Measurements from ENCODE around the gene TTN.
A peak's percentile ranks its signal among the peaks of the same experiment; 100 is the strongest.

TTN gene

GRCh38 chr2:178589335-178589734, 217.9 kb downstream of the TTN start:
- H3K4me1 ChIP-seq (ENCODE audit: control insufficient read depth, low read depth, low read length) = no peaks in the 10 kb centered on the region
- no peaks in the 10 kb centered on the region for H3K27me3 ChIP-seq (ENCODE audit: insufficient read depth, low read length, poor library complexity)
- H3K36me3 ChIP-seq (ENCODE audit: control insufficient read depth, insufficient read depth, low read length) = no peaks in the 10 kb centered on the region
- H3K23ac ChIP-seq (ENCODE audit: low read length) = no peak overlapping the region
- H4K5ac ChIP-seq (ENCODE audit: low read length) = no peak overlapping the region
- no peaks in the 10 kb centered on the region for H3K79me2 ChIP-seq (ENCODE audit: control insufficient read depth, insufficient read depth, low read length)
- no peak overlapping the region for H4K8ac ChIP-seq (ENCODE audit: low read depth, low read length)
- no peaks in the 10 kb centered on the region for H3K79me1 ChIP-seq (ENCODE audit: low read length)
- no peak overlapping the region for H3K18ac ChIP-seq (ENCODE audit: low read length)
- H3K4ac ChIP-seq (ENCODE audit: low read depth, low read length) = no peak overlapping the region
- WGBS (ENCODE audit: extremely low coverage, insufficient coverage, low lambda C conversion rate) = no CpG with 5 or more reads among the region's 2 CpGs
- no peak overlapping the region for H3K4me3 ChIP-seq (ENCODE audit: low read length)
- no peak overlapping the region for H2BK120ac ChIP-seq (ENCODE audit: low read depth, low read length)
- H2BK15ac ChIP-seq (replicated peaks; ENCODE audit: low read depth) = no peak overlapping the region
- DNase-seq = no peak
- no peak overlapping the region for H3K9ac ChIP-seq (ENCODE audit: low read length)
- H3K27ac ChIP-seq (ENCODE audit: low read depth, low read length) = no peak overlapping the region
- no peak overlapping the region for H2AK5ac ChIP-seq (ENCODE audit: low read length)
- H3K4me2 ChIP-seq (ENCODE audit: low read length) = no peak overlapping the region
- no peak overlapping the region for H2BK5ac ChIP-seq (ENCODE audit: low read length)
- H3K56ac ChIP-seq (ENCODE audit: low read length) = no peak overlapping the region

DNA sequence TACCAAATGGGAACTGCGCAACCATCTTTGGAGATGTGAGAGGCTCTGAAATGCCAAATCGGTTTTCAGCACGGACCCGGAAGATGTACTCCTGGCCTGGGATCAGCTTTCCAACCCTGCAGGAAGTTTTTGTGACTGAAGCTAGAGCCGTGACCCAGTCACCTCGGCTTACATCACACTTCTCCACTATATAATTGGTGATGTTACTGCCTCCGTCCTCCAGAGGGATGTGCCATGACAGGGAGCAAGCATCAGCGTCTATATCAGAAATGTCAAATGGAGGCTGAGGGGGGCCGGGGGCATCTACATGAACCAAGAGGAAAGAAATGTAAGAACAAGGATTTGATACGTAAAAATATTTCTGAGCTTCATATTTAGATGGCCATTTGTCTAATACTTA, 222.6 kb downstream of the TTN start:
- no peak overlapping the region for H3K27ac ChIP-seq (ENCODE audit: low read depth, low read length)
- H3K79me2 ChIP-seq (ENCODE audit: control insufficient read depth, insufficient read depth, low read length) = no peaks in the 10 kb centered on the region
- no peak overlapping the region for H3K18ac ChIP-seq (ENCODE audit: low read length)
- no peak overlapping the region for H3K9ac ChIP-seq (ENCODE audit: low read length)
- no peak overlapping the region for H3K4me3 ChIP-seq (ENCODE audit: low read length)
- no peak overlapping the region for H4K5ac ChIP-seq (ENCODE audit: low read length)
- no peaks in the 10 kb centered on the region for H3K4me1 ChIP-seq (ENCODE audit: control insufficient read depth, low read depth, low read length)
- peak; percentile 3 for DNase-seq
- WGBS (ENCODE audit: extremely low coverage, insufficient coverage, low lambda C conversion rate) = no CpG with 5 or more reads among the region's 10 CpGs
- H3K4me2 ChIP-seq (ENCODE audit: low read length) = no peak overlapping the region
- no peaks in the 10 kb centered on the region for H3K36me3 ChIP-seq (ENCODE audit: control insufficient read depth, insufficient read depth, low read length)
- no peaks in the 10 kb centered on the region for H3K27me3 ChIP-seq (ENCODE audit: insufficient read depth, low read length, poor library complexity)
- no peak overlapping the region for H3K56ac ChIP-seq (ENCODE audit: low read length)
- H3K4ac ChIP-seq (ENCODE audit: low read depth, low read length) = no peak overlapping the region
- H4K8ac ChIP-seq (ENCODE audit: low read depth, low read length) = no peak overlapping the region
- H3K79me1 ChIP-seq (ENCODE audit: low read length) = no peaks in the 10 kb centered on the region
- H2BK15ac ChIP-seq (replicated peaks; ENCODE audit: low read depth) = no peak overlapping the region
- H2AK5ac ChIP-seq (ENCODE audit: low read length) = no peak overlapping the region
- H3K23ac ChIP-seq (ENCODE audit: low read length) = no peak overlapping the region
- H2BK5ac ChIP-seq (ENCODE audit: low read length) = no peak overlapping the region
- no peak overlapping the region for H2BK120ac ChIP-seq (ENCODE audit: low read depth, low read length)

DNA sequence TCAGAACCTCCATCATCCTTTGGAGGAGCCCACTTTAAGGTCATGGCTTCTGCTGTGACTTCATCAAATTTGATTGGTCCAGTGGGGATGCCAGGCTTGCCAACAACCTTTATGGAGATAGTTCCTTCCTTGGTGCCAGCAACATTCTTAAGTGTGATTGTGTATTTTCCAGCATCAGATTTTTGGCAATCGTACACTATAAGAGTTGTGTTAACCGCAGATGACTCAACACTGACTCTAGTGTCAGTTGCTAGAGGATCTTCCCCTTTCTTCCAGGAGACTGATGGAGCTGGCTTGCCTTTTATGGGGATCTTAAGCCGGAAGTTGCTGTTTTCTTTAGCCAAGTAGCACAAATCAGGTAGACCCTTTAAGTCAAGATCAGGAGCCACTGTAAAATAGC, 228.2 kb downstream of the TTN start:
- Histone ChIP-seq H4K8ac (ENCODE audit: low read depth, low read length) (no peak overlapping the region), H3K4me3 (ENCODE audit: low read length) (no peak overlapping the region), H3K79me1 (ENCODE audit: low read length) (no peaks in the 10 kb centered on the region), H3K56ac (ENCODE audit: low read length) (no peak overlapping the region), H3K79me2 (ENCODE audit: control insufficient read depth, insufficient read depth, low read length) (no peaks in the 10 kb centered on the region), H3K36me3 (ENCODE audit: control insufficient read depth, insufficient read depth, low read length) (no peaks in the 10 kb centered on the region), H3K4me2 (ENCODE audit: low read length) (no peak overlapping the region), H2BK15ac (replicated peaks; ENCODE audit: low read depth) (no peak overlapping the region), H3K27ac (ENCODE audit: low read depth, low read length) (no peak overlapping the region), H4K5ac (ENCODE audit: low read length) (no peak overlapping the region), H3K9ac (ENCODE audit: low read length) (no peak overlapping the region), H2AK5ac (ENCODE audit: low read length) (no peak overlapping the region), H2BK5ac (ENCODE audit: low read length) (no peak overlapping the region), H3K4me1 (ENCODE audit: control insufficient read depth, low read depth, low read length) (no peaks in the 10 kb centered on the region), H3K18ac (ENCODE audit: low read length) (no peak overlapping the region), H2BK120ac (ENCODE audit: low read depth, low read length) (no peak overlapping the region), H3K27me3 (ENCODE audit: insufficient read depth, low read length, poor library complexity) (no peaks in the 10 kb centered on the region), H3K23ac (ENCODE audit: low read length) (no peak overlapping the region), H3K4ac (ENCODE audit: low read depth, low read length) (no peak overlapping the region)
- WGBS (ENCODE audit: extremely low coverage, insufficient coverage, low lambda C conversion rate) = no CpG with 5 or more reads among the region's 3 CpGs
- DNase-seq = no peak

DNA sequence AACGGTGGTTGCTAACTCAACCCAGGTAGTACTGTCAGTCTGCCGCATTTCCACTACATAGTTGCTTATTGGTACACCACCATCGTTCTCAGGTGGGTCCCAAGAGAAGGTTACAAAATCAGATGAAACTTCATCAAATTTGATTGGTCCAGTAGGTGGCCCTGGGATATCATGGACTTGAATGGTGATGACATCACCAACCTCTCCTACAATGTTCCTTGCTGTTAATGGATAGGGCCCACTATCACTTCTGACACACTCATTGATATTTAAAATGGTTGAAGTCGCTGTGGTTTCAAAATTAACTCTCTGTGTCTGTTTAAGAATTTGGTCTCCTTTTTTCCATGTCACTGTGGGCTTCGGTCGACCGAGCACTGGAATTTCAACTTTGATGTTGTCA, 232.4 kb downstream of the TTN start:
- Histone ChIP-seq H3K27ac (ENCODE audit: low read depth, low read length) (no peak overlapping the region), H2BK120ac (ENCODE audit: low read depth, low read length) (no peak overlapping the region), H3K9ac (ENCODE audit: low read length) (no peak overlapping the region), H3K4me3 (ENCODE audit: low read length) (no peak overlapping the region), H3K79me2 (ENCODE audit: control insufficient read depth, insufficient read depth, low read length) (no peaks in the 10 kb centered on the region), H2BK5ac (ENCODE audit: low read length) (no peak overlapping the region), H3K4ac (ENCODE audit: low read depth, low read length) (no peak overlapping the region), H3K4me1 (ENCODE audit: control insufficient read depth, low read depth, low read length) (no peaks in the 10 kb centered on the region), H3K23ac (ENCODE audit: low read length) (no peak overlapping the region), H3K36me3 (ENCODE audit: control insufficient read depth, insufficient read depth, low read length) (no peaks in the 10 kb centered on the region), H3K56ac (ENCODE audit: low read length) (no peak overlapping the region), H4K8ac (ENCODE audit: low read depth, low read length) (no peak overlapping the region), H3K27me3 (ENCODE audit: insufficient read depth, low read length, poor library complexity) (no peaks in the 10 kb centered on the region), H4K5ac (ENCODE audit: low read length) (no peak overlapping the region), H2BK15ac (replicated peaks; ENCODE audit: low read depth) (no peak overlapping the region), H3K79me1 (ENCODE audit: low read length) (no peaks in the 10 kb centered on the region), H3K18ac (ENCODE audit: low read length) (no peak overlapping the region), H3K4me2 (ENCODE audit: low read length) (no peak overlapping the region), H2AK5ac (ENCODE audit: low read length) (no peak overlapping the region)
- no CpG with 5 or more reads among the region's 7 CpGs for WGBS (ENCODE audit: extremely low coverage, insufficient coverage, low lambda C conversion rate)
- DNase-seq = no peak

DNA sequence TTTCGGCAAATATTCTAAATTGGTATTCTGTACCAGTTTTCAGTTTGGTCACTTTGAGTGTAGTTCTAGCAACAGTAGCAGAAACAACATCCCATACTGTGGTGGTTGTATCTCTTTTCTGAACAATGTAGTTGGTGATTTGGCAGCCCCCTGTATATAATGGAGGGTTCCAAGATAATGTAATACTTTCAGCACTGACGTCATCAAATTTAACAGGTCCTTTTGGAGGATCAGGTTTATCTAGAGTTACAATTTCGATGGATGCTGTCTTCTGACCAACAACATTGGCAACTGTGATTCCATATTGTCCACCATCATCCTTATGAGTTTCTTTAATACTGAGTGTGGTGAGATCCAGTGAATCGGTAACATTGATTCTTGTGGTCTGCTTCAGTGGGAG, 239.0 kb downstream of the TTN start:
- no CpG with 5 or more reads among the region's 4 CpGs for WGBS (ENCODE audit: extremely low coverage, insufficient coverage, low lambda C conversion rate)
- Histone ChIP-seq H3K36me3 (ENCODE audit: control insufficient read depth, insufficient read depth, low read length) (no peaks in the 10 kb centered on the region), H3K23ac (ENCODE audit: low read length) (no peak overlapping the region), H4K5ac (ENCODE audit: low read length) (no peak overlapping the region), H3K9ac (ENCODE audit: low read length) (no peak overlapping the region), H3K4me1 (ENCODE audit: control insufficient read depth, low read depth, low read length) (no peaks in the 10 kb centered on the region), H3K27ac (ENCODE audit: low read depth, low read length) (no peak overlapping the region), H4K8ac (ENCODE audit: low read depth, low read length) (no peak overlapping the region), H2BK15ac (replicated peaks; ENCODE audit: low read depth) (no peak overlapping the region), H3K18ac (ENCODE audit: low read length) (no peak overlapping the region), H2BK120ac (ENCODE audit: low read depth, low read length) (no peak overlapping the region), H3K79me1 (ENCODE audit: low read length) (no peaks in the 10 kb centered on the region), H3K4ac (ENCODE audit: low read depth, low read length) (no peak overlapping the region), H3K79me2 (ENCODE audit: control insufficient read depth, insufficient read depth, low read length) (no peaks in the 10 kb centered on the region), H2BK5ac (ENCODE audit: low read length) (no peak overlapping the region), H2AK5ac (ENCODE audit: low read length) (no peak overlapping the region), H3K27me3 (ENCODE audit: insufficient read depth, low read length, poor library complexity) (no peaks in the 10 kb centered on the region), H3K4me3 (ENCODE audit: low read length) (no peak overlapping the region), H3K4me2 (ENCODE audit: low read length) (no peak overlapping the region), H3K56ac (ENCODE audit: low read length) (no peak overlapping the region)
- no peak for DNase-seq

- Histone ChIP-seq H2BK5ac (ENCODE audit: low read length) (no peak overlapping the region), H3K27me3 (ENCODE audit: insufficient read depth, low read length, poor library complexity) (no peaks in the 10 kb centered on the region), H2BK15ac (replicated peaks; ENCODE audit: low read depth) (no peak overlapping the region), H3K27ac (ENCODE audit: low read depth, low read length) (no peak overlapping the region), H4K8ac (ENCODE audit: low read depth, low read length) (no peak overlapping the region), H3K9ac (ENCODE audit: low read length) (no peak overlapping the region), H2BK120ac (ENCODE audit: low read depth, low read length) (no peak overlapping the region), H3K79me1 (ENCODE audit: low read length) (no peaks in the 10 kb centered on the region), H3K56ac (ENCODE audit: low read length) (no peak overlapping the region), H2AK5ac (ENCODE audit: low read length) (no peak overlapping the region), H3K79me2 (ENCODE audit: control insufficient read depth, insufficient read depth, low read length) (no peaks in the 10 kb centered on the region), H4K5ac (ENCODE audit: low read length) (no peak overlapping the region), H3K4me3 (ENCODE audit: low read length) (no peak overlapping the region), H3K4me1 (ENCODE audit: control insufficient read depth, low read depth, low read length) (no peaks in the 10 kb centered on the region), H3K4ac (ENCODE audit: low read depth, low read length) (no peak overlapping the region), H3K4me2 (ENCODE audit: low read length) (no peak overlapping the region), H3K18ac (ENCODE audit: low read length) (no peak overlapping the region), H3K23ac (ENCODE audit: low read length) (no peak overlapping the region), H3K36me3 (ENCODE audit: control insufficient read depth, insufficient read depth, low read length) (no peaks in the 10 kb centered on the region)
- no CpG with 5 or more reads among the region's 2 CpGs for WGBS (ENCODE audit: extremely low coverage, insufficient coverage, low lambda C conversion rate)
- no peak for DNase-seq
Measured at GRCh38 chr2:178553047-178553446, 254.2 kb downstream of the TTN start.
